HCT116 (cell line): ENCODE results near the gene LRRC4C. TPM values are rescaled to one million over a fixed set of nuclear protein-coding genes. Genes with fewer than 3 reads are reported as not detected.

ENCODE experiments used
- ATAC-seq: fragments of 200-7000 bp; cut with Tn5 transposase; 2 replicates; pipeline ENCODE4 v1.9.1; 2020; ENCODE audit warnings: mild to moderate bottlenecking, moderate library complexity
- BruUV-seq: library from RNA; stranded (reverse); fragments of 400-500 nt; replicated peaks from 2 replicates; lab custom pipeline; 2021; lab: Mats Ljungman, UMichigan
- CTCF ChIA-PET: fragments of 300-600 bp; sonication (Branson Sonifier 250); formaldehyde crosslinking; loops from one replicate; lab custom pipeline; 2021; ENCODE audit warnings: antibody characterized with exemption; lab: Charles Lee
- POLR2A ChIA-PET: fragments of 300-600, 350-600 bp; sonication (Branson Sonifier 250); formaldehyde crosslinking; loops from one replicate; lab custom pipeline; 2021; ENCODE audit warnings: antibody characterized with exemption; lab: Charles Lee
- RAD21 ChIA-PET, 2 experiments: fragments of 300-600 bp; sonication (Branson Sonifier 250); formaldehyde crosslinking; loops; one replicate each; lab custom pipeline; 2023; ENCODE audit warnings: low total read pairs in 2 of 2; ENCODE audit not compliant: uncharacterized antibody in 2 of 2, unreplicated experiment in 2 of 2, low non-redundant PET in 1 of 2; lab: Charles Lee
- DNase-seq: peaks from one replicate; pipeline ENCODE4 v3.0.0-alpha.2; 2010; ENCODE audit warnings: low read depth, low spot score
- H2AFZ ChIP-seq: fragments of 200-600 bp; shearing (Covaris generic), sonication (generic); 2 replicates; pipeline ENCODE4 v1.6.1; 2017; ENCODE audit warnings: low read depth, mixed run types, mixed read lengths, antibody characterized with exemption, low read length; ENCODE audit not compliant: poor library complexity, severe bottlenecking
- H3K27ac ChIP-seq: 2 replicates; pipeline ENCODE4 v1.5.1; 2012; ENCODE audit warnings: low read depth, low read length
- H3K27me3 ChIP-seq: fragments of 200-600 bp; sonication (generic); 2 replicates; pipeline ENCODE4 v1.6.1; 2016; ENCODE audit warnings: mixed run types, low read length, mixed read lengths; ENCODE audit not compliant: insufficient read depth
- H3K36me3 ChIP-seq, 2 experiments: fragments of 200-500 bp in 1 of 2; fragments of 200-600 bp in 1 of 2; sonication (Bioruptor generic) in 1 of 2; sonication (generic) in 1 of 2; 2 replicates each; pipeline versions ENCODE4 v1.5.1 to v1.6.1; 2014 to 2016; ENCODE audit warnings: low read length in 2 of 2, inconsistent platforms in 1 of 2, mixed read lengths in 1 of 2, mixed run types in 1 of 2; ENCODE audit not compliant: insufficient read depth in 2 of 2, control insufficient read depth in 1 of 2
- H3K4me1 ChIP-seq, 2 experiments: fragments of 200-600 bp in 1 of 2; sonication (generic) in 1 of 2; 2 replicates each; pipeline versions ENCODE4 v1.5.1 to v1.6.1; 2012 to 2017; ENCODE audit warnings: low read length in 2 of 2, inconsistent platforms in 1 of 2, mild to moderate bottlenecking in 1 of 2, mixed read lengths in 1 of 2, mixed run types in 1 of 2, moderate library complexity in 1 of 2; ENCODE audit not compliant: insufficient read depth in 2 of 2, control insufficient read depth in 1 of 2
- H3K4me2 ChIP-seq: fragments of 200-600 bp; sonication (generic); 2 replicates; pipeline ENCODE4 v1.6.1; 2017; ENCODE audit warnings: mixed run types, low read length, mixed read lengths
- H3K4me3 ChIP-seq, 2 experiments: fragments of 200-600 bp in 1 of 2; sonication (generic) in 1 of 2; replicated peaks in 1 of 2; 2 replicates each; pipeline ENCODE4 v1.5.1; 2011 to 2016; ENCODE audit warnings: low read length in 2 of 2, control low read depth in 1 of 2, low read depth in 1 of 2, mild to moderate bottlenecking in 1 of 2, mixed read lengths in 1 of 2, mixed run types in 1 of 2
- H3K79me2 ChIP-seq: fragments of 200-600 bp; sonication (generic); 2 replicates; pipeline ENCODE4 v1.6.1; 2017; ENCODE audit warnings: mild to moderate bottlenecking, mixed run types, low read length, moderate library complexity, mixed read lengths; ENCODE audit not compliant: insufficient read depth
- H3K9ac ChIP-seq: fragments of 200-600 bp; sonication (generic); 2 replicates; pipeline ENCODE4 v1.6.1; 2016; ENCODE audit warnings: low read length, mixed read lengths
- H3K9me2 ChIP-seq: fragments of 200-600 bp; sonication (generic), shearing (Covaris generic); 2 replicates; pipeline ENCODE4 v1.6.1; 2017; ENCODE audit warnings: mixed run types, mild to moderate bottlenecking, moderate library complexity; ENCODE audit not compliant: insufficient read depth
- H3K9me3 ChIP-seq, 2 experiments: fragments of 200-500 bp in 1 of 2; fragments of 200-600 bp in 1 of 2; sonication (Bioruptor generic) in 1 of 2; sonication (generic) in 1 of 2; 2 replicates each; pipeline ENCODE4 v1.6.1; 2014 to 2017; ENCODE audit warnings: low read length in 2 of 2, mixed read lengths in 2 of 2, inconsistent platforms in 1 of 2, low read depth in 1 of 2, mild to moderate bottlenecking in 1 of 2, mixed run types in 1 of 2, moderate library complexity in 1 of 2; ENCODE audit not compliant: control insufficient read depth in 1 of 2, insufficient read depth in 1 of 2
- H4K20me1 ChIP-seq: fragments of 200-600 bp; sonication (generic), shearing (Covaris generic); 2 replicates; pipeline ENCODE4 v1.6.1; 2017; ENCODE audit warnings: mixed run types, mild to moderate bottlenecking, moderate library complexity; ENCODE audit not compliant: insufficient read depth
- CEBPB ChIP-seq: IDR thresholded peaks from 2 replicates; pipeline ENCODE4 v1.6.1; 2012; ENCODE audit warnings: low read depth
- EGR1 ChIP-seq: IDR thresholded peaks from 2 replicates; pipeline ENCODE4 v1.6.1; 2012; ENCODE audit warnings: low read depth
- JUND ChIP-seq: IDR thresholded peaks from 2 replicates; pipeline ENCODE4 v1.6.1; 2012
- MAX ChIP-seq: IDR thresholded peaks from 2 replicates; pipeline ENCODE4 v1.6.1; 2012
- POLR2A ChIP-seq: IDR thresholded peaks from 2 replicates; pipeline ENCODE4 v1.7.0; 2011; ENCODE audit warnings: borderline replicate concordance; ENCODE audit not compliant: insufficient read depth, insufficient read length; ENCODE audit errors: extremely low read depth
- REST ChIP-seq: IDR thresholded peaks from 2 replicates; pipeline ENCODE4 v1.6.1; 2012; ENCODE audit warnings: low read depth
- SP1 ChIP-seq: IDR thresholded peaks from 2 replicates; pipeline ENCODE4 v1.6.1; 2012; ENCODE audit warnings: low read depth
- TCF7L2 ChIP-seq: IDR thresholded peaks from 2 replicates; pipeline ENCODE4 v1.7.0; 2011; ENCODE audit warnings: borderline replicate concordance, inconsistent platforms; ENCODE audit not compliant: insufficient read depth, insufficient read length; ENCODE audit errors: extremely low read depth
- YY1 ChIP-seq: IDR thresholded peaks from 2 replicates; pipeline ENCODE4 v1.6.1; 2011; ENCODE audit warnings: low read length, low read depth, moderate library complexity, mild to moderate bottlenecking; ENCODE audit not compliant: insufficient replicate concordance; ENCODE audit errors: extremely low read depth
- ZBTB33 ChIP-seq: IDR thresholded peaks from 2 replicates; pipeline ENCODE4 v1.6.1; 2011; ENCODE audit warnings: mild to moderate bottlenecking, low read length, moderate library complexity; ENCODE audit not compliant: insufficient replicate concordance; ENCODE audit errors: extremely low read depth
- ZFX ChIP-seq: fragments of 450-650 bp; IDR thresholded peaks from 2 replicates; pipeline ENCODE4 v1.6.1; 2017
- intact Hi-C: fragments of 100-400 bp; cut with micrococcal nuclease; formaldehyde crosslinking; loops from 2 replicates; pipeline ENCODE4 v1.10.0; 2022
- total RNA-seq: library from RNA; stranded (reverse); gene quantifications from one replicate; pipeline ENCODE4 v1.2.1, GENCODE V29; 2021; ENCODE audit not compliant: unreplicated experiment

LRRC4C gene
- total RNA-seq, 1 experiment from 2014 or later = not detected

DNA sequence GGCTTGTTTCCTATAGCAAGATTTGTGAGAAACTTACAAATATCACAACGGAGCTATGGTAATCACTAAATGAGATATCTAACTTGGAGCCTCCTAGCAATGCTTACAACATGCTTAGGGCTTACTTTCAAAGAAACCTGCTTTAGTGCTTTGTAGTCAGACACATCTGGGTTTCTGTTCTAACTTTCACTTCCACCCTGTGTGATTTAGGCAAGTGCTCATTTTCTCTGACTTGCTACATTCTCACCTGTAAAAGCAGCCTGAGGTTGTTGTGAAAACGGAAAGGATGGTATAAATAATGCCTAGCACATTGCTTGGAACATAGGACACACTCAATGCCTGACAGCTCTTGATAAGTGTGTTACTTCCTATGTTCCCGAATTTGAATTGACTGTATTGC lies 45.6 kb downstream of the LRRC4C start:
- intact Hi-C loops = no loop called here
- TF ChIP-seq ZBTB33 (no peak), JUND (no peak), REST (no peak), CEBPB (no peak), YY1 (no peak), POLR2A (no peak), ZFX (no peak), TCF7L2 (no peak), SP1 (no peak), MAX (no peak), EGR1 (no peak)
- H3K79me2 ChIP-seq = no peaks in the 10 kb centered on the region
- ChIA-PET POLR2A (no interaction called here), CTCF (no interaction called here), RAD21 (no interaction called here)
- no peak overlapping the region for H3K4me2 ChIP-seq
- peaks cover 3 to 31% of the 10 kb centered on the region in 2 experiments; a peak in 2 of 4 replicates for H3K9me3 ChIP-seq
- DNase-seq = no peak
- no peaks in the 10 kb centered on the region for H3K9me2 ChIP-seq
- no peak overlapping the region for H3K4me3 ChIP-seq
- ATAC-seq = no peak
- H2AFZ ChIP-seq = no peak overlapping the region
- H3K27me3 ChIP-seq = no peaks in the 10 kb centered on the region
- H4K20me1 ChIP-seq = no peaks in the 10 kb centered on the region
- H3K4me1 ChIP-seq = no peaks in the 10 kb centered on the region
- H3K36me3 ChIP-seq = no peaks in the 10 kb centered on the region
- no TSS peak for BruUV-seq
- no peak overlapping the region for H3K9ac ChIP-seq
- H3K27ac ChIP-seq = no peak overlapping the region
